Heart right ventricle (tissue), 16 donors: ENCODE results near the gene WWOX. TPM values are rescaled to one million over a fixed set of nuclear protein-coding genes. Genes with fewer than 3 reads are reported as not detected.

Source experiments
- ATAC-seq, 8 donors: fragments of 200-7000 bp; cut with Tn5 transposase; one replicate each; pipeline ENCODE4 v1.9.1; 2020; ENCODE audit warnings: mild to moderate bottlenecking in 8 of 8, moderate library complexity in 8 of 8, moderate number of reproducible peaks in 1 of 8
- DNase-seq, 2 donors: peaks; one replicate each; pipeline ENCODE4 v3.0.0-alpha.2; 2020
- H3K27ac ChIP-seq, 10 donors: fragments of 200-600 bp; sonication (generic) in 2 of 10; one replicate each; pipeline versions ENCODE4 v1.5.0 to v1.8.0; 2020 to 2022; ENCODE audit warnings: mild to moderate bottlenecking in 3 of 10
- H3K27me3 ChIP-seq, 7 donors: fragments of 200-600 bp; one replicate each; pipeline ENCODE4 v1.8.0; 2021 to 2022; ENCODE audit warnings: mild to moderate bottlenecking in 2 of 7
- H3K36me3 ChIP-seq, 9 donors: fragments of 200-600 bp; sonication (generic) in 1 of 9; one replicate each; pipeline versions ENCODE4 v1.5.0 to v1.8.0; 2020 to 2022; ENCODE audit warnings: mild to moderate bottlenecking in 2 of 9
- H3K4me1 ChIP-seq, 9 donors: fragments of 200-600 bp; sonication (generic) in 1 of 9; one replicate each; pipeline versions ENCODE4 v1.5.0 to v1.8.0; 2020 to 2022; ENCODE audit warnings: mild to moderate bottlenecking in 4 of 9
- H3K4me3 ChIP-seq, 10 donors: fragments of 200-600 bp; sonication (generic) in 2 of 10; one replicate each; pipeline versions ENCODE4 v1.5.0 to v1.8.0; 2020 to 2022; ENCODE audit warnings: mild to moderate bottlenecking in 7 of 10, moderate library complexity in 2 of 10
- H3K9me3 ChIP-seq, 11 donors: fragments of 200-600 bp in 10 of 11; sonication (generic) in 2 of 11; one replicate each; pipeline versions ENCODE4 v1.5.0 to v1.8.0; 2013 to 2022; ENCODE audit warnings: mild to moderate bottlenecking in 2 of 11, control low read depth in 1 of 11, moderate library complexity in 1 of 11
- WGBS, 2 donors: extraction: QIAGEN DNeasy Blood & Tissue Kit; methylation state at CpG; one replicate each; pipeline ENCODE4 v1.1.7; 2013; ENCODE audit warnings: inconsistent platforms in 1 of 2; 5-methylcytosine and 5-hydroxymethylcytosine counted together
- intact Hi-C, 10 donors: fragments of 100-400 bp; cut with DNase I; formaldehyde crosslinking; loops; one replicate each; pipeline versions ENCODE4 v1.11.1 to v1.14.2; 2022
- polyA plus RNA-seq, 2 donors: library from polyadenylated mRNA; stranded (reverse); fragments of 200-250 nt; gene quantifications; one replicate each; pipeline ENCODE4 v1.2.3, GENCODE V29; 2013
- total RNA-seq, 10 donors: library from RNA; stranded (reverse); fragmentation: NEBNext Ultra II Directional in 3 of 10; extraction: Animal tissue kit (Norgen Biotek cat#: 25700) in 3 of 10; gene quantifications; one replicate each; pipeline versions ENCODE4 v1.2.1 to v1.2.4, GENCODE V29; 2021 to 2023
- TF ChIP-seq, protein P1 (sequence below), 9 donors: fragments of 200-600 bp; sonication (generic) in 2 of 9; IDR thresholded peaks; one replicate each; pipeline versions ENCODE4 v1.5.0 to v1.8.0; 2021 to 2022; ENCODE audit warnings: antibody characterized with exemption in 9 of 9, mild to moderate bottlenecking in 5 of 9, moderate library complexity in 1 of 9
- donor health status: Arrhythmogenic right ventricular cardiomyopathy.
- donor health status: ischemic (EF 13 %, LVEDD 7.1; RV severe dilation, severe dysfunction).
- donor health status: healthy with polysubstance abuse.
- donor health status: DM: no; HTN: yes; CAD: no.
- donor health status: DM: no; HTN: no; CAD: no.
- donor health status: ischemic (EF 25% LVEDD 6.9; RV normal size, moderate dysfunction).
- donor health status: ischemic (EF 25% LVEDD 5.7; RV mildly dilated, moderate dysfunction).
- donor health status: healthy.
- donor health status: DM: yes; HTN: yes; CAD: no.
- donor health status: Ischemic cardiomyopathy.
- donor health status: ischemic (EF 35%, LVEDD 5.7; RV mildly dilated, moderate dysfunction).
- donor health status: nonischemic (EF 11% LVEDD 7.7; RV severe dilation, severe dysfunction).
- donor health status: DM: yes; HTN: yes; CAD: no.
- donor health status: PGD.
- donor health status: ischemic (EF 29% LVEDD 5.4; RV normal size, mild dysfunction).
- donor health status: nonischemic (EF 23%, LVEDD 6.1; RV moderate dilation, normal function).

Gene WWOX
- total and polyA plus RNA-seq, 12 donors = 4.9 to 15.0 (median 9.9) TPM

DNA sequence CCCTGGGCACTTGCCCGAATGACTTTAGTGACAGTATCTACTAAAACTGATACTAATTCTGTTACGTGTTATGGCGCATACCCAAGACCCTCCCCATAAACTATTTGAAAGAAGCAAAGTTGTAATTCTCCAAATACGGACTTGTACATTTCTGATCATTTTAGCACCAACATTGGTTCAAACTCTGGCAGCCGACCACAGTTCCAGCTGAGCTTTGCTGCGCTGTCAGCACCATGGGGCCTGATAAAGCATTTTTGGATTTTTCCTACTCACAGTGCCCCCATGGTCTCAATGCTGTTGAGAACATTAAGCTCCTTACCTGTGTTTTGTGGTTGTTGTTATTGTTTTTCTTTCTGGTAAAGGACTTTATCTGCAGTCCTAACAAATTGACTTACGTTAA is 1040.3 kb downstream of the WWOX start:
- Histone ChIP-seq H3K36me3 (no peaks in the 10 kb centered on the region), H3K4me3 (no peak overlapping the region), H3K9me3 (no peaks in the 10 kb centered on the region), H3K27me3 (no peaks in the 10 kb centered on the region), H3K4me1 (no peaks in the 10 kb centered on the region), H3K27ac (no peak overlapping the region)
- TF ChIP-seq, protein P1, sequence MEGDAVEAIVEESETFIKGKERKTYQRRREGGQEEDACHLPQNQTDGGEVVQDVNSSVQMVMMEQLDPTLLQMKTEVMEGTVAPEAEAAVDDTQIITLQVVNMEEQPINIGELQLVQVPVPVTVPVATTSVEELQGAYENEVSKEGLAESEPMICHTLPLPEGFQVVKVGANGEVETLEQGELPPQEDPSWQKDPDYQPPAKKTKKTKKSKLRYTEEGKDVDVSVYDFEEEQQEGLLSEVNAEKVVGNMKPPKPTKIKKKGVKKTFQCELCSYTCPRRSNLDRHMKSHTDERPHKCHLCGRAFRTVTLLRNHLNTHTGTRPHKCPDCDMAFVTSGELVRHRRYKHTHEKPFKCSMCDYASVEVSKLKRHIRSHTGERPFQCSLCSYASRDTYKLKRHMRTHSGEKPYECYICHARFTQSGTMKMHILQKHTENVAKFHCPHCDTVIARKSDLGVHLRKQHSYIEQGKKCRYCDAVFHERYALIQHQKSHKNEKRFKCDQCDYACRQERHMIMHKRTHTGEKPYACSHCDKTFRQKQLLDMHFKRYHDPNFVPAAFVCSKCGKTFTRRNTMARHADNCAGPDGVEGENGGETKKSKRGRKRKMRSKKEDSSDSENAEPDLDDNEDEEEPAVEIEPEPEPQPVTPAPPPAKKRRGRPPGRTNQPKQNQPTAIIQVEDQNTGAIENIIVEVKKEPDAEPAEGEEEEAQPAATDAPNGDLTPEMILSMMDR (IDR thresholded peaks at IDR 0.05) = no peak
- intact Hi-C loops = no loop called here
- DNase-seq (no peak), ATAC-seq (no peak)
- 78% methylated on average over 7 of the region's 7 CpGs for WGBS, 2 donors

DNA sequence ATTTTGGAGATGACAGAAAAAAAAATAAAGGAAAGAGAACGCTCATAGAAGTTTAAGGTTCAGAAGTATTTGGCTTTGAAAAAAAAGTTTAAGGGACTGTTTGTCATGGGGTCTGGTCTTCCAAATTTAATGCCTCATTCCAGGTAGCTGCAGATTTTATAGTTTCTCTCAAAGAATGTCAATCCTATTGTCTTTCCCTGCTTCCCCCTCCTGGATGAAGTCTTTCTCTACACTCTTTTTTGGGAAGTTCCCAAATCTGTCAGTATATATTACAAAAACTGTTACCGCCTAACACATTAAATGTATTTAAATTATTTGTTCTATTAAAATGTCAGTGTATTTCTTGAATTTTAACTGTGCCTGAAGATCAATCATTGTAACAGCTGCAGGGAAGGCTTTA is 1043.6 kb downstream of the WWOX start:
- Histone ChIP-seq H3K4me1 (no peaks in the 10 kb centered on the region), H3K4me3 (no peak overlapping the region), H3K9me3 (no peaks in the 10 kb centered on the region), H3K27ac (no peak overlapping the region), H3K27me3 (no peaks in the 10 kb centered on the region), H3K36me3 (no peaks in the 10 kb centered on the region)
- intact Hi-C loops = no loop called here
- ATAC-seq = no peak
- TF ChIP-seq, protein P1 (IDR thresholded peaks at IDR 0.05) = no peak
- no peak for DNase-seq
- WGBS, 2 donors = 91 to 96% methylated on average over 2 of the region's 2 CpGs

DNA sequence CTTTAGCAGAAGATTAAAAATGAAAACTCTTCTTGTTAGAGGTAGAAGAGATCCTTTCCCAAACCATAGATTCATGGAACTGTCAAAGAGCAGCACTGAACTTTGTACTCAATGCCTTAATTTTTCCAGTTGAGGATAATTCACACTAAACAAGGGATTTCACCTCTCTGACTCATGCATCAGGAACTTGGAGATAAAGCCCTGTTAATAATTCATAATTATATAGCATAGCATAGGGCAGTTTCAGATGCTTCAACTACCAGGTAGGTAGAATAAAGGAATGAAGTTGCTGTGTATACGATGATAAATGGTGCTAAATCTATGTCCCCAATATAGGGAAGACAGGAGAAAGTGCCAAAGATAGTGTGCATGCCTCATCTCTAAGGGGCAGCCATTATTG is 1050.7 kb downstream of the WWOX start:
- TF ChIP-seq, protein P1 (IDR thresholded peaks at IDR 0.05) = no peak
- ATAC-seq (no peak), DNase-seq (no peak)
- WGBS, 2 donors = 0 to 57% methylated on average over 1 of the region's 1 CpG
- H3K27ac ChIP-seq = no peak overlapping the region
- peaks cover 0 to 10% (median 0%) of the 10 kb centered on the region in 9 donors for H3K4me1 ChIP-seq
- no peaks in the 10 kb centered on the region for H3K27me3 ChIP-seq
- H3K9me3 ChIP-seq = no peaks in the 10 kb centered on the region
- intact Hi-C loops = no loop called here
- H3K36me3 ChIP-seq = no peaks in the 10 kb centered on the region
- no peak overlapping the region for H3K4me3 ChIP-seq

DNA sequence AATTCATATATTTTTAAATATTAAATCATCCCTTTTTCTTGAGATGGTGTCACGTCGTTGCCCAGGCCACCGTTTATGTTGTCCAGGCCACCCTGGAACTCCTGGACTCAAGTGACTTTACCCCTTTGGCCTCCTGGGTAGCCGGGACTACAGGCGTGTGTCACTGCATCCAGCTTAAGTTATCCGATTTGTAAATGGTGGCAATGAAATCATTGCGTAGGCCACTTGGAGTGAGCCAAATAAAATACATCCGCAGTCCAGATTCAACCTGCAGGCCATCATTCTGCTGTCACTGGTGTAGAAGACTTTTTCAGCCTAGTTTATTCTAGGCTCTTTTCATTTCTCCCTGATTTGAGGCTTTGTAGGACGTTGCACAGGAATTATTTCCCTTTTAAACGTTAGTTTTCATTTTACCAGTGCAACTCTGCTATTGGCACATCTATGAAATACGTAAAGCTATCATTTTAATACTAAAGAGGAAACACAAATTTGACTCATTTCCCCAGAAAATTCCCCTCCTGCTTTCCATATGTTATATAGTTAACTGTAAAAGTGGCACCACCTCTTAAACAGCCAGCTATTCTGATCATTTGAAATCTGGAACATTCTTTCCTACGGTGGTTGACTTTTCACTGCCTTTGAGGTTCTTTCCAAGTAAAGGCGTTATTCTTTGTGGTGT is 1051.3 kb downstream of the WWOX start:
- no peaks in the 10 kb centered on the region for H3K36me3 ChIP-seq
- no peak overlapping the region for H3K4me3 ChIP-seq
- no peaks in the 10 kb centered on the region for H3K27me3 ChIP-seq
- H3K27ac ChIP-seq = no peak overlapping the region
- intact Hi-C loops = no loop called here
- H3K4me1 ChIP-seq = peaks cover 0 to 10% (median 0%) of the 10 kb centered on the region in 9 donors
- TF ChIP-seq, protein P1 (IDR thresholded peaks at IDR 0.05) = no peak
- no peaks in the 10 kb centered on the region for H3K9me3 ChIP-seq
- DNase-seq = no peak
- peak in 5 of 8 donors; percentile 33 to 46 (median 38) for ATAC-seq
- 67 to 75% methylated on average over 13 of the region's 13 CpGs for WGBS, 2 donors
